K562 (cell line): ENCODE measurements around the gene CD68. TPM values are rescaled to one million over a fixed set of nuclear protein-coding genes. Genes with fewer than 3 reads are reported as not detected.
A peak's percentile ranks its signal among the peaks of the same experiment; 100 is the strongest.

Experiments used
- ARNT ChIP-seq, 2 experiments: fragments of 450-650 bp; IDR thresholded peaks; 2 replicates each; pipeline ENCODE4 v1.6.1; 2016; ENCODE audit warnings: mild to moderate bottlenecking in 1 of 2
- CBFA2T3 ChIP-seq: fragments of 450-650 bp; IDR thresholded peaks from 2 replicates; pipeline ENCODE4 v1.6.1; 2017
- ETV6 ChIP-seq, 3 experiments: fragments of 150-350 bp in 1 of 3; sonication (generic) in 1 of 3; formaldehyde crosslinking in 1 of 3; IDR thresholded peaks; 2 replicates each; pipeline versions ENCODE4 v1.6.1 to v1.8.0; 2014 to 2022; ENCODE audit warnings: borderline replicate concordance in 2 of 3, low read depth in 2 of 3, antibody characterized with exemption in 1 of 3, low read length in 1 of 3, mild to moderate bottlenecking in 1 of 3, missing genetic modification reagents in 1 of 3
- GABPB1 ChIP-seq: sonication (generic); formaldehyde crosslinking; IDR thresholded peaks from 2 replicates; pipeline ENCODE4 v1.8.0; 2022; ENCODE audit warnings: mild to moderate bottlenecking, missing genetic modification reagents
- GABPB2 ChIP-seq: fragments of 250-450 bp; sonication (Bioruptor Pico); conservative IDR thresholded peaks from 2 replicates; pipeline ENCODE4 v1.5.1; 2021; ENCODE audit warnings: mild to moderate bottlenecking
- HNRNPLL ChIP-seq: fragments of 200-400 bp; formaldehyde crosslinking; IDR thresholded peaks from 2 replicates; pipeline ENCODE4 v1.6.1; 2017; ENCODE audit warnings: low read length, low read depth, mild to moderate bottlenecking; ENCODE audit not compliant: poor library complexity, severe bottlenecking
- ILK ChIP-seq: fragments of 450-650 bp; IDR thresholded peaks from 2 replicates; pipeline ENCODE4 v1.6.1; 2016; ENCODE audit warnings: missing genetic modification characterization, low read depth, mild to moderate bottlenecking, missing compliant biosample characterization, moderate library complexity, borderline replicate concordance
- MAZ ChIP-seq, 2 experiments: fragments of 450-650 bp in 1 of 2; sonication (generic) in 1 of 2; formaldehyde crosslinking; IDR thresholded peaks in 1 of 2; conservative IDR thresholded peaks in 1 of 2; 2 replicates each; pipeline versions ENCODE4 v1.4.0 to v1.5.0; 2020; ENCODE audit warnings: mild to moderate bottlenecking in 1 of 2, missing genetic modification reagents in 1 of 2
- MCM3 ChIP-seq: fragments of 450-650 bp; IDR thresholded peaks from 2 replicates; pipeline ENCODE4 v1.6.1; 2016
- NFRKB ChIP-seq: fragments of 450-650 bp; IDR thresholded peaks from 2 replicates; pipeline ENCODE4 v1.6.1; 2016; ENCODE audit warnings: low read depth
- RAD51 ChIP-seq: fragments of 450-650 bp; IDR thresholded peaks from 2 replicates; pipeline ENCODE4 v1.7.1; 2016; ENCODE audit warnings: low read depth, mild to moderate bottlenecking, borderline replicate concordance
- RBFOX2 ChIP-seq: fragments of 200-400 bp; formaldehyde crosslinking; IDR thresholded peaks from 2 replicates; pipeline ENCODE4 v1.6.1; 2017; ENCODE audit warnings: low read depth, mild to moderate bottlenecking, low read length, moderate library complexity
- RHOXF2B ChIP-seq: fragments of 250-450 bp; sonication (Bioruptor Pico); conservative IDR thresholded peaks from 2 replicates; pipeline ENCODE4 v1.5.1; 2021
- SMC3 ChIP-seq: conservative IDR thresholded peaks from 2 replicates; pipeline ENCODE4 v1.6.1; 2011; ENCODE audit warnings: low read depth, low read length, improper control_type of control experiment; ENCODE audit not compliant: insufficient read depth
- STAT5A ChIP-seq: IDR thresholded peaks from 2 replicates; pipeline ENCODE4 v1.6.1; 2012; ENCODE audit warnings: low read length, inconsistent platforms, borderline replicate concordance
- TAF1 ChIP-seq: IDR thresholded peaks from 2 replicates; pipeline ENCODE4 v1.6.1; 2011; ENCODE audit warnings: mild to moderate bottlenecking, low read length, moderate library complexity; ENCODE audit not compliant: insufficient read depth, control insufficient read depth, severe bottlenecking; ENCODE audit errors: extremely low read depth
- XRCC4 ChIP-seq: IDR thresholded peaks from one replicate; pipeline ENCODE4 v1.6.1; 2011; ENCODE audit not compliant: insufficient read depth, insufficient read length; ENCODE audit errors: extremely low read depth
- ZC3H4 ChIP-seq: sonication (generic); formaldehyde crosslinking; IDR thresholded peaks from 2 replicates; pipeline ENCODE4 v1.9.0; 2021; ENCODE audit warnings: missing genetic modification reagents, borderline replicate concordance
- ZNF766 ChIP-seq: fragments of 200-800 bp; sonication (Bioruptor generic); conservative IDR thresholded peaks from 2 replicates; pipeline ENCODE4 v1.6.1; 2016; ENCODE audit warnings: missing genetic modification characterization, missing compliant biosample characterization
- ZNF79 ChIP-seq: fragments of 250-450 bp; sonication (Bioruptor Pico); IDR thresholded peaks from 2 replicates; pipeline ENCODE4 v1.4.0; 2020; ENCODE audit warnings: low read depth, mild to moderate bottlenecking, moderate library complexity
- polyA plus RNA-seq, 8 experiments: library from polyadenylated mRNA; depleted of rRNA in 4 of 8; stranded (reverse) in 5 of 8; unstranded in 3 of 8; fragments of >200 nt; fragmentation: Nextera tagmentation in 2 of 8; fragmentation: Illumina TruSeq in 1 of 8; extraction: Ambion mirVana in 2 of 8; extraction: Trizol in 1 of 8; gene quantifications; 2 replicates each; pipeline versions ENCODE4 v1.2.1 to v1.2.3, GENCODE V29; 2011 to 2014; ENCODE audit warnings: inconsistent platforms in 1 of 8, missing spikeins in 1 of 8
- total RNA-seq, 7 experiments: library from RNA; depleted of rRNA in 6 of 7; stranded (reverse); fragments of >200 nt in 6 of 7; fragmentation: Illumina TruSeq in 2 of 7; extraction: Trizol in 2 of 7; gene quantifications; 2 replicates each; pipeline versions ENCODE4 v1.2.1 to v1.2.3, GENCODE V29; 2011 to 2021; ENCODE audit warnings: low replicate concordance in 1 of 7
- TF ChIP-seq, protein P1 (sequence below): fragments of 450-650 bp; IDR thresholded peaks from 2 replicates; pipeline ENCODE4 v1.6.1; 2017; ENCODE audit warnings: mild to moderate bottlenecking, moderate library complexity
- TF ChIP-seq, protein P2 (sequence below): IDR thresholded peaks from 2 replicates; pipeline ENCODE4 v1.6.1; 2012; ENCODE audit warnings: low read depth, low read length, improper control_type of control experiment, borderline replicate concordance
- TF ChIP-seq, protein P3 (sequence below): IDR thresholded peaks from 2 replicates; pipeline ENCODE4 v1.6.1; 2014; ENCODE audit warnings: antibody characterized with exemption

CD68 gene
- total and polyA plus RNA-seq, 9 of the 15 experiments (the other 6 are each of a cell fraction or from before 2014, with no cell fraction given): 28.2 to 89.8 (median 37.7) TPM

DNA sequence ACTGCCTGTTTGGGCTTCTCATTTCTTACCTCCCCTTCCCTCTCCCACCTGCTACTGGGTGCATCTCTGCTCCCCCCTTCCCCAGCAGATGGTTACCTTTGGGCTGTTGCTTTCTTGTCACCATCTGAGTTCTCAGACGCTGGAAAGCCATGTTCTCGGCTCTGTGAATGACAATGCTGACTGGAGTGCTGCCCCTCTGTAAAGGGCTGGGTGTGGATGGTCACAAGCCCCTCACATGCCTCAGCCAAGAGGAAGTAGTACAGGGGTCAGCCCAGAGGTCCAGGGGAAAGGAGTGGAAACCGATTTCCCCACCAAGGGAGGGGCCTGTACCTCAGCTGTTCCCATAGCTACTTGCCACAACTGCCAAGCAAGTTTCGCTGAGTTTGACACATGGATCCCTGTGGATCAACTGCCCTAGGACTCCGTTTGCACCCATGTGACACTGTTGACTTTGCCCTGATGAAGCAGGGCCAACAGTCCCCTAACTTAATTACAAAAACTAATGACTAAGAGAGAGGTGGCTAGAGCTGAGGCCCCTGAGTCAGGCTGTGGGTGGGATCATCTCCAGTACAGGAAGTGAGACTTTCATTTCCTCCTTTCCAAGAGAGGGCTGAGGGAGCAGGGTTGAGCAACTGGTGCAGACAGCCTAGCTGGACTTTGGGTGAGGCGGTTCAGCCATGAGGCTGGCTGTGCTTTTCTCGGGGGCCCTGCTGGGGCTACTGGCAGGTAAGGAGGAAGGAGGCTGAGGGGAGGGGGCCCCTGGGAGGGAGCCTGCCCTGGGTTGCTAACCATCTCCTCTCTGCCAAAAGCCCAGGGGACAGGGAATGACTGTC is at the start of gene CD68 (continued):
- TF ChIP-seq ILK (tag) (no peak), RBFOX2 (peak; percentile 74), SMC3 (no peak), ZC3H4 (CRISPR knock-in tag) (no peak), GABPB2 (CRISPR knock-in tag) (no peak), MAZ (CRISPR knock-in tag; conservative IDR thresholded peaks at IDR 0.05 in 1 of 2, IDR thresholded peaks at IDR 0.05 in 1 of 2) (peak in 1 of 2 experiments; percentile 31; a peak in 2 of 4 replicates), ZNF766 (no peak), HNRNPLL (peak; percentile 26), XRCC4 (no peak), STAT5A (peak; percentile 34; the same call in 1 of the 2 replicates), ZNF79 (CRISPR knock-in tag) (no peak), RAD51 (peak; percentile 34; the same call in 1 of the 2 replicates), GABPB1 (CRISPR knock-in tag) (peak; percentile 12; the same call in 1 of the 2 replicates), CBFA2T3 (no peak), RHOXF2B (CRISPR knock-in tag) (peak; percentile 71; the same call in 1 of the 2 replicates), NFRKB (no peak), ETV6 (IDR thresholded peaks at IDR 0.05; ENCODE audit: borderline replicate concordance in 1 of 2, low read depth in 2 of 2, low read length in 1 of 2) (no peak), ETV6 (CRISPR knock-in tag; IDR thresholded peaks at IDR 0.05; ENCODE audit: borderline replicate concordance) (0 out of 2 replicates have a peak, but pooled peaks have one; percentile 42), ARNT (IDR thresholded peaks at IDR 0.05) (no peak), TAF1 (peak; percentile 82), MCM3 (no peak)
- TF ChIP-seq, protein P1, sequence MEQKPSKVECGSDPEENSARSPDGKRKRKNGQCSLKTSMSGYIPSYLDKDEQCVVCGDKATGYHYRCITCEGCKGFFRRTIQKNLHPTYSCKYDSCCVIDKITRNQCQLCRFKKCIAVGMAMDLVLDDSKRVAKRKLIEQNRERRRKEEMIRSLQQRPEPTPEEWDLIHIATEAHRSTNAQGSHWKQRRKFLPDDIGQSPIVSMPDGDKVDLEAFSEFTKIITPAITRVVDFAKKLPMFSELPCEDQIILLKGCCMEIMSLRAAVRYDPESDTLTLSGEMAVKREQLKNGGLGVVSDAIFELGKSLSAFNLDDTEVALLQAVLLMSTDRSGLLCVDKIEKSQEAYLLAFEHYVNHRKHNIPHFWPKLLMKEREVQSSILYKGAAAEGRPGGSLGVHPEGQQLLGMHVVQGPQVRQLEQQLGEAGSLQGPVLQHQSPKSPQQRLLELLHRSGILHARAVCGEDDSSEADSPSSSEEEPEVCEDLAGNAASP: no peak
- TF ChIP-seq, protein P2, sequence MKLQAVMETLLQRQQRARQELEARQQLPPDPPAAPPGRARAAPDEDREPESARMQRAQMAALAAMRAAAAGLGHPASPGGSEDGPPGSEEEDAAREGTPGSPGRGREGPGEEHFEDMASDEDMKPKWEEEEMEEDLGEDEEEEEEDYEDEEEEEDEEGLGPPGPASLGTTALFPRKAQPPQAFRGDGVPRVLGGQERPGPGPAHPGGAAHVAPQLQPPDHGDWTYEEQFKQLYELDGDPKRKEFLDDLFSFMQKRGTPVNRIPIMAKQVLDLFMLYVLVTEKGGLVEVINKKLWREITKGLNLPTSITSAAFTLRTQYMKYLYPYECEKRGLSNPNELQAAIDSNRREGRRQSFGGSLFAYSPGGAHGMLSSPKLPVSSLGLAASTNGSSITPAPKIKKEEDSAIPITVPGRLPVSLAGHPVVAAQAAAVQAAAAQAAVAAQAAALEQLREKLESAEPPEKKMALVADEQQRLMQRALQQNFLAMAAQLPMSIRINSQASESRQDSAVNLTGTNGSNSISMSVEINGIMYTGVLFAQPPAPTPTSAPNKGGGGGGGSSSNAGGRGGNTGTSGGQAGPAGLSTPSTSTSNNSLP: no peak
- TF ChIP-seq, protein P3, sequence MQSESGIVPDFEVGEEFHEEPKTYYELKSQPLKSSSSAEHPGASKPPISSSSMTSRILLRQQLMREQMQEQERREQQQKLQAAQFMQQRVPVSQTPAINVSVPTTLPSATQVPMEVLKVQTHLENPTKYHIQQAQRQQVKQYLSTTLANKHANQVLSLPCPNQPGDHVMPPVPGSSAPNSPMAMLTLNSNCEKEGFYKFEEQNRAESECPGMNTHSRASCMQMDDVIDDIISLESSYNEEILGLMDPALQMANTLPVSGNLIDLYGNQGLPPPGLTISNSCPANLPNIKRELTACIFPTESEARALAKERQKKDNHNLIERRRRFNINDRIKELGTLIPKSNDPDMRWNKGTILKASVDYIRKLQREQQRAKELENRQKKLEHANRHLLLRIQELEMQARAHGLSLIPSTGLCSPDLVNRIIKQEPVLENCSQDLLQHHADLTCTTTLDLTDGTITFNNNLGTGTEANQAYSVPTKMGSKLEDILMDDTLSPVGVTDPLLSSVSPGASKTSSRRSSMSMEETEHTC: peak; percentile 52; the same call in 1 of the 2 replicates
